H9 (cell line): ENCODE measurements around the gene SGSM2. TPM values are rescaled to one million over a fixed set of nuclear protein-coding genes. Genes with fewer than 3 reads are reported as not detected.

Source experiments
- DNase-seq: peaks from one replicate; pipeline ENCODE4 v3.0.0-alpha.2; 2017
- H2AFZ ChIP-seq: one replicate; pipeline ENCODE4 v1.6.1; 2013; ENCODE audit warnings: mild to moderate bottlenecking, low read length, control low read depth, moderate library complexity
- H2AK5ac ChIP-seq: 2 replicates; pipeline ENCODE4 v1.6.1; 2013; ENCODE audit warnings: low read length, control low read depth, mixed read lengths; ENCODE audit not compliant: insufficient read length
- H2BK120ac ChIP-seq: one replicate; pipeline ENCODE4 v1.6.1; 2013; ENCODE audit warnings: low read depth, mild to moderate bottlenecking, low read length, control low read depth, inconsistent platforms; ENCODE audit not compliant: poor library complexity, severe bottlenecking
- H2BK12ac ChIP-seq: 2 replicates; pipeline ENCODE4 v1.6.1; 2013; ENCODE audit warnings: low read length, control low read depth, mixed read lengths, low read depth; ENCODE audit not compliant: insufficient read length
- H2BK15ac ChIP-seq: 2 replicates; pipeline ENCODE4 v1.6.1; 2013; ENCODE audit warnings: low read depth, low read length, control low read depth
- H2BK20ac ChIP-seq: one replicate; pipeline ENCODE4 v1.6.1; 2013; ENCODE audit warnings: low read depth, mild to moderate bottlenecking, low read length, control low read depth, inconsistent platforms; ENCODE audit not compliant: poor library complexity, severe bottlenecking
- H2BK5ac ChIP-seq: 2 replicates; pipeline ENCODE4 v1.6.1; 2013; ENCODE audit warnings: low read length, control low read depth, mixed read lengths; ENCODE audit not compliant: insufficient read length
- H3K14ac ChIP-seq: 2 replicates; pipeline ENCODE4 v1.6.1; 2013; ENCODE audit warnings: low read length, control low read depth; ENCODE audit not compliant: insufficient read depth
- H3K18ac ChIP-seq: 2 replicates; pipeline ENCODE4 v1.6.1; 2013; ENCODE audit warnings: low read depth, mild to moderate bottlenecking, mixed read lengths, low read length, control low read depth; ENCODE audit not compliant: insufficient read length
- H3K23ac ChIP-seq: 2 replicates; pipeline ENCODE4 v1.6.1; 2013; ENCODE audit warnings: low read length, control low read depth, mixed read lengths, low read depth; ENCODE audit not compliant: insufficient read length
- H3K23me2 ChIP-seq: 2 replicates; pipeline ENCODE4 v1.6.1; 2013; ENCODE audit warnings: low read depth, mild to moderate bottlenecking, mixed read lengths, low read length, control low read depth; ENCODE audit not compliant: insufficient read length, poor library complexity, severe bottlenecking
- H3K27ac ChIP-seq: 2 replicates; pipeline ENCODE4 v1.5.1; 2013; ENCODE audit warnings: low read length, control low read depth, mixed read lengths, low read depth; ENCODE audit not compliant: insufficient read length
- H3K27me3 ChIP-seq: 2 replicates; pipeline ENCODE4 v1.6.1; 2013; ENCODE audit warnings: low read length, control low read depth, inconsistent platforms; ENCODE audit not compliant: insufficient read depth
- H3K4ac ChIP-seq: 2 replicates; pipeline ENCODE4 v1.6.1; 2013; ENCODE audit warnings: low read depth, mild to moderate bottlenecking, control low read depth, inconsistent platforms, low read length, moderate library complexity
- H3K4me1 ChIP-seq: 2 replicates; pipeline ENCODE4 v1.6.1; 2013; ENCODE audit warnings: low read length, control low read depth, inconsistent platforms; ENCODE audit not compliant: insufficient read depth
- H3K4me2 ChIP-seq: 2 replicates; pipeline ENCODE4 v1.6.1; 2013; ENCODE audit warnings: low read length, control low read depth, mixed read lengths; ENCODE audit not compliant: insufficient read length, insufficient read depth
- H3K56ac ChIP-seq: 2 replicates; pipeline ENCODE4 v1.6.1; 2013; ENCODE audit warnings: low read depth, mild to moderate bottlenecking, mixed read lengths, low read length, control low read depth; ENCODE audit not compliant: insufficient read length
- H3K79me1 ChIP-seq: 2 replicates; pipeline ENCODE4 v1.6.1; 2013; ENCODE audit warnings: low read depth, mild to moderate bottlenecking, moderate library complexity, low read length, control low read depth, inconsistent platforms; ENCODE audit not compliant: insufficient read depth, poor library complexity, severe bottlenecking
- H3K79me2 ChIP-seq: 2 replicates; pipeline ENCODE4 v1.6.1; 2013; ENCODE audit warnings: low read length, control low read depth, inconsistent platforms; ENCODE audit not compliant: insufficient read depth
- H3K9ac ChIP-seq: 2 replicates; pipeline ENCODE4 v1.6.1; 2013; ENCODE audit warnings: low read length, control low read depth, mixed read lengths; ENCODE audit not compliant: insufficient read length; ENCODE audit errors: extremely low read depth
- H3K9me3 ChIP-seq: one replicate; pipeline ENCODE4 v1.6.1; 2013; ENCODE audit warnings: low read depth, low read length, inconsistent platforms; ENCODE audit not compliant: control insufficient read depth
- H3T11ph ChIP-seq: one replicate; pipeline ENCODE4 v1.6.1; 2013; ENCODE audit warnings: mild to moderate bottlenecking, low read length, control low read depth, inconsistent platforms
- H4K20me1 ChIP-seq: one replicate; pipeline ENCODE4 v1.6.1; 2013; ENCODE audit not compliant: control insufficient read depth, insufficient read length, insufficient read depth
- H4K5ac ChIP-seq: 2 replicates; pipeline ENCODE4 v1.6.1; 2013; ENCODE audit warnings: low read depth, mild to moderate bottlenecking, mixed read lengths, low read length, control low read depth; ENCODE audit not compliant: insufficient read length
- H4K8ac ChIP-seq: replicated peaks from 2 replicates; pipeline ENCODE4 v1.6.1; 2013; ENCODE audit warnings: low read length, control low read depth, mixed read lengths, low read depth; ENCODE audit not compliant: insufficient read length
- H4K91ac ChIP-seq: 2 replicates; pipeline ENCODE4 v1.6.1; 2013; ENCODE audit warnings: low read depth, mild to moderate bottlenecking, moderate library complexity, mixed read lengths, low read length, control low read depth; ENCODE audit not compliant: insufficient read length
- H3K27ac Mint-ChIP-seq, 3 experiments: 2 replicates in 2 of 3; 3 replicates in 1 of 3; pipeline ENCODE4 v1.8.0; 2020 to 2021; ENCODE audit warnings: mixed read lengths in 3 of 3, mild to moderate bottlenecking in 1 of 3, moderate library complexity in 1 of 3
- H3K27me3 Mint-ChIP-seq: 2 replicates; pipeline ENCODE4 v1.8.0; 2021; ENCODE audit warnings: low read depth, mild to moderate bottlenecking, moderate library complexity, mixed read lengths
- H3K36me3 Mint-ChIP-seq, 3 experiments: 2 replicates in 2 of 3; 3 replicates in 1 of 3; pipeline ENCODE4 v1.8.0; 2020 to 2021; ENCODE audit warnings: low read depth in 3 of 3, mixed read lengths in 3 of 3; ENCODE audit not compliant: insufficient read depth in 1 of 3
- H3K4me1 Mint-ChIP-seq, 2 experiments: 2 replicates each; pipeline ENCODE4 v1.8.0; 2020; ENCODE audit warnings: mixed read lengths in 2 of 2
- H3K4me3 Mint-ChIP-seq, 2 experiments: 2 replicates in 1 of 2; 3 replicates in 1 of 2; pipeline ENCODE4 v1.8.0; 2020 to 2021; ENCODE audit warnings: mild to moderate bottlenecking in 2 of 2, mixed read lengths in 2 of 2, moderate library complexity in 1 of 2
- H3K9me3 Mint-ChIP-seq, 2 experiments: 2 replicates in 1 of 2; 3 replicates in 1 of 2; pipeline ENCODE4 v1.8.0; 2020; ENCODE audit warnings: mild to moderate bottlenecking in 2 of 2, mixed read lengths in 2 of 2, moderate library complexity in 1 of 2
- WGBS: extraction: QIAGEN DNeasy Blood & Tissue Kit; methylation state at CpG from one replicate; pipeline ENCODE4 v1.1.7; 2013; ENCODE audit warnings: missing lambda C conversion rate, low lambda C conversion rate, mixed read lengths; ENCODE audit not compliant: insufficient read length; ENCODE audit errors: extremely low coverage; 5-methylcytosine and 5-hydroxymethylcytosine counted together
- total RNA-seq: library from RNA; stranded (reverse); gene quantifications from 2 replicates; pipeline ENCODE4 v1.2.1, GENCODE V29; 2021
- TF ChIP-seq, protein P1 (sequence below): fragments of 200-600 bp; sonication (generic); conservative IDR thresholded peaks from 3 replicates; pipeline ENCODE4 v1.8.0; 2021; ENCODE audit warnings: antibody characterized with exemption, mild to moderate bottlenecking

The SGSM2 gene
- total RNA-seq, 1 experiment from 2014 or later: 45.6 TPM

DNA sequence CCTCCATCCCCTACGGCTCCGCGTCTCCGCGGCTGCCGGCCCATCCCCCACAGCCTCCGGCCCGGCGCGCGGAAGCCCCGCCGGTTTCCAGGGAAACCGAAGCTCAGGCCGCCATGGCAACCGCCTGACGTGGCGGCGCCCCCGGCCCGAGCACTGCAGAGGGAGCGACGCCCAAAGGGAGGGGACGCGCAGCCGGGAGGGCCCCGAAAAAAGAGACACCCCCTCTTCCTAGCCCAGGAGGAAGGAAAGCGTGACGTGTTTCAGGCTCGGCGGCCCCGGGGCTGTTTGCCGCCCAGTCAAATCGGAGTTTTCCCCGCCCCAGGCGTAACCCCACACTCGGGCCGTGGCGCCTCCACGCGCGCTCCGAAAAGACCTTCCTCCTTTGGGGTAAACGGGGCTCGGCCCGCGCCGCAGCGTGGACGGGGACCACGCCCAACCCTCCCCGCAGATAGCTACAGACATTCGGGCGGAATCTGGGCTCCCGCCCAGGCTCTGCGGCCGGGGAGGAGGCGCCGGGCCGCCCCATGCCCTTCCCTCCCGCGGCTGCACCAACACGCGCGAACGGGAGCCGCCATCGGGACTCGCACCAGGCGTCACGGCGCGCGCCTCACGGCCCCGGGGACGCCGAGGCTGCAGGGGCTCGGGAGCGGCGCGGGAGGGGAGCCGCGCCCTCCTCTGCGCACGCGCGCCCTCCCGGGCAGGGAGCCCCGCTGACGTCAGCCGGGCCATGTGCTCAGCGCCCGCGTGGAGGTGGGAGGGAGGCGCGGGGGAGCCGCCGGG, 56.1 kb downstream of the SGSM2 start:
- Histone ChIP-seq H2BK15ac (no peak overlapping the region), H3K27me3 (no peaks in the 10 kb centered on the region), H3K56ac (no peak overlapping the region), H2AFZ (no peak overlapping the region), H4K8ac (no peak overlapping the region), H3K79me1 (no peaks in the 10 kb centered on the region), H3K79me2 (peaks cover 2% of the 10 kb centered on the region; the same call in 1 of the 2 replicates), H2AK5ac (no peak overlapping the region), H3K14ac (peak overlapping the region; percentile 4), H3K23ac (no peak overlapping the region), H2BK120ac (no peak overlapping the region), H2BK12ac (no peak overlapping the region), H2BK20ac (no peak overlapping the region), H3T11ph (no peak overlapping the region), H3K9ac (peak overlapping the region; percentile 45), H3K4me1 (peaks cover 10% of the 10 kb centered on the region; the same call in 1 of the 2 replicates), H4K91ac (no peak overlapping the region), H3K9me3 (no peaks in the 10 kb centered on the region), H2BK5ac (no peak overlapping the region), H4K5ac (no peak overlapping the region), H3K23me2 (peaks cover 5% of the 10 kb centered on the region), H3K4me2 (peak overlapping the region; percentile 39), H3K18ac (peak overlapping the region; percentile 80), H3K27ac (no peak overlapping the region), H4K20me1 (no peaks in the 10 kb centered on the region), H3K4ac (no peak overlapping the region)
- Mint-ChIP-seq H3K27ac (peak overlapping the region in 2 of 3 experiments; percentile 63 to 95; a peak in 3 of 7 replicates), H3K27me3 (no peaks in the 10 kb centered on the region), H3K4me1 (peaks cover 43 to 62% of the 10 kb centered on the region in 2 experiments), H3K9me3 (no peaks in the 10 kb centered on the region; a peak in 2 of 5 replicates), H3K36me3 (peaks cover 2 to 22% (median 13%) of the 10 kb centered on the region in 3 experiments; a peak in 6 of 7 replicates), H3K4me3 (peak overlapping the region; percentile 69 to 81)
- TF ChIP-seq, protein P1, sequence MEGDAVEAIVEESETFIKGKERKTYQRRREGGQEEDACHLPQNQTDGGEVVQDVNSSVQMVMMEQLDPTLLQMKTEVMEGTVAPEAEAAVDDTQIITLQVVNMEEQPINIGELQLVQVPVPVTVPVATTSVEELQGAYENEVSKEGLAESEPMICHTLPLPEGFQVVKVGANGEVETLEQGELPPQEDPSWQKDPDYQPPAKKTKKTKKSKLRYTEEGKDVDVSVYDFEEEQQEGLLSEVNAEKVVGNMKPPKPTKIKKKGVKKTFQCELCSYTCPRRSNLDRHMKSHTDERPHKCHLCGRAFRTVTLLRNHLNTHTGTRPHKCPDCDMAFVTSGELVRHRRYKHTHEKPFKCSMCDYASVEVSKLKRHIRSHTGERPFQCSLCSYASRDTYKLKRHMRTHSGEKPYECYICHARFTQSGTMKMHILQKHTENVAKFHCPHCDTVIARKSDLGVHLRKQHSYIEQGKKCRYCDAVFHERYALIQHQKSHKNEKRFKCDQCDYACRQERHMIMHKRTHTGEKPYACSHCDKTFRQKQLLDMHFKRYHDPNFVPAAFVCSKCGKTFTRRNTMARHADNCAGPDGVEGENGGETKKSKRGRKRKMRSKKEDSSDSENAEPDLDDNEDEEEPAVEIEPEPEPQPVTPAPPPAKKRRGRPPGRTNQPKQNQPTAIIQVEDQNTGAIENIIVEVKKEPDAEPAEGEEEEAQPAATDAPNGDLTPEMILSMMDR: no peak
- peak; percentile 86 for DNase-seq
- WGBS: no CpG with 5 or more reads among the region's 99 CpGs
